ENCODE measurements around the gene MUC15.

MUC15 gene

DNA sequence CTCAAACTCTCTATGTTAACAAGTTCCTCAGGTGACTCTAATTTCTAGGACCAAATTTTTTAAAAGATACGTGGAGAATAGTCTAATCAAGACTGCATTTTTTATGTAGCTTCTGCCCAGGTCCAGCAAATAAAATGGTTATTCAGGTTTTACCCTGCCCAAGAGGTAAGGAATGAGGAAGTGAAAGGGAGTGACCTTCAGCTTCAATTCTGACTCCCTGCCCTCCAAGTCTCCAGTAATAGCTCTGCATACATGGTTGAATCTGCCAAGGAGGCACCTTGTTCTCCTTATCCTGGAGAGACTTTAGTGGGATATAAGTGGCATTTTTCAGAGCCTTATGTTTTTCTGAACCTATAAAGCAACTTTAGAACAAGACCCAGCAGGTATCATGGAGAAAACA is 15.5 kb downstream of the MUC15 start:
- Histone ChIP-seq H3K36me3 (ENCODE audit: insufficient read depth, low read length) (no peaks in the 10 kb centered on the region), H3K27ac (ENCODE audit: low read depth, low read length, poor library complexity, severe bottlenecking) (no peak overlapping the region), H3K79me2 (ENCODE audit: insufficient read depth, low read length) (no peaks in the 10 kb centered on the region), H3K4me3 (ENCODE audit: low read depth, low read length, poor library complexity, severe bottlenecking) (no peak overlapping the region), H3K9me3 (ENCODE audit: low read length) (no peaks in the 10 kb centered on the region), H2AFZ (ENCODE audit: low read length) (no peak overlapping the region), H3K4me2 (ENCODE audit: low read length) (no peak overlapping the region), H3F3A (ENCODE audit: insufficient read depth, low read length) (no peaks in the 10 kb centered on the region), H4K20me1 (ENCODE audit: insufficient read depth, low read length) (no peaks in the 10 kb centered on the region), H3K9me2 (ENCODE audit: low read depth, low read length) (no peaks in the 10 kb centered on the region), H3K9ac (ENCODE audit: low read length) (no peak overlapping the region), H3K4me1 (ENCODE audit: insufficient read depth, low read length, severe bottlenecking) (no peaks in the 10 kb centered on the region), H3K27me3 (ENCODE audit: insufficient read depth, low read length) (no peaks in the 10 kb centered on the region)
- no peak for TF ChIP-seq EZH2 (IDR thresholded peaks at IDR 0.05; ENCODE audit: borderline replicate concordance, low read length)
- TF ChIP-seq, protein P1, sequence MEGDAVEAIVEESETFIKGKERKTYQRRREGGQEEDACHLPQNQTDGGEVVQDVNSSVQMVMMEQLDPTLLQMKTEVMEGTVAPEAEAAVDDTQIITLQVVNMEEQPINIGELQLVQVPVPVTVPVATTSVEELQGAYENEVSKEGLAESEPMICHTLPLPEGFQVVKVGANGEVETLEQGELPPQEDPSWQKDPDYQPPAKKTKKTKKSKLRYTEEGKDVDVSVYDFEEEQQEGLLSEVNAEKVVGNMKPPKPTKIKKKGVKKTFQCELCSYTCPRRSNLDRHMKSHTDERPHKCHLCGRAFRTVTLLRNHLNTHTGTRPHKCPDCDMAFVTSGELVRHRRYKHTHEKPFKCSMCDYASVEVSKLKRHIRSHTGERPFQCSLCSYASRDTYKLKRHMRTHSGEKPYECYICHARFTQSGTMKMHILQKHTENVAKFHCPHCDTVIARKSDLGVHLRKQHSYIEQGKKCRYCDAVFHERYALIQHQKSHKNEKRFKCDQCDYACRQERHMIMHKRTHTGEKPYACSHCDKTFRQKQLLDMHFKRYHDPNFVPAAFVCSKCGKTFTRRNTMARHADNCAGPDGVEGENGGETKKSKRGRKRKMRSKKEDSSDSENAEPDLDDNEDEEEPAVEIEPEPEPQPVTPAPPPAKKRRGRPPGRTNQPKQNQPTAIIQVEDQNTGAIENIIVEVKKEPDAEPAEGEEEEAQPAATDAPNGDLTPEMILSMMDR (IDR thresholded peaks at IDR 0.05; ENCODE audit: low read length): no peak

DNA sequence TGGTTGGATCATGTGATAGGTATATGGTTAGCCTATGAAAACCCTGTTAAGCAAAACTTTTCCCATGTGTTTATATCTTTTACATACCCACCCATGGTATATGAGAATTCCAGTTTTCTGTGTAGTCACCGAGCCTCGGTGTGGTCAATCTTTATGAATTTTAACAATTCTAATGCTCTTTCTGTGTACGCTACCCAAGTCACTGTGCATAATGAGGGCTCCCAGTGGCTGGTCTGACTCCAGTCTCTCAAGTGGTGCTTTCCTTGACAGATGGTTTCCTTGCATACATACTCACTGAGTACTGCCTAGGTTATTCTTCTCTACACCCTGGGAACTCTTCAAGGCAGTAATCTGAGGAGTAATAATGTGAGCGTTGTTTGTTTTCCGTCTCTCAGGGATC is 17.6 kb downstream of the MUC15 start:
- Histone ChIP-seq H4K20me1 (ENCODE audit: insufficient read depth, low read length) (no peaks in the 10 kb centered on the region), H3K27ac (ENCODE audit: low read depth, low read length, poor library complexity, severe bottlenecking) (no peak overlapping the region), H3K9me2 (ENCODE audit: low read depth, low read length) (no peaks in the 10 kb centered on the region), H3K9me3 (ENCODE audit: low read length) (no peaks in the 10 kb centered on the region), H3K36me3 (ENCODE audit: insufficient read depth, low read length) (no peaks in the 10 kb centered on the region), H3K9ac (ENCODE audit: low read length) (no peak overlapping the region), H3K27me3 (ENCODE audit: insufficient read depth, low read length) (no peaks in the 10 kb centered on the region), H3K79me2 (ENCODE audit: insufficient read depth, low read length) (no peaks in the 10 kb centered on the region), H3K4me2 (ENCODE audit: low read length) (no peak overlapping the region), H2AFZ (ENCODE audit: low read length) (no peak overlapping the region), H3K4me1 (ENCODE audit: insufficient read depth, low read length, severe bottlenecking) (no peaks in the 10 kb centered on the region), H3F3A (ENCODE audit: insufficient read depth, low read length) (no peaks in the 10 kb centered on the region), H3K4me3 (ENCODE audit: low read depth, low read length, poor library complexity, severe bottlenecking) (no peak overlapping the region)
- TF ChIP-seq EZH2 (IDR thresholded peaks at IDR 0.05; ENCODE audit: borderline replicate concordance, low read length): no peak
- TF ChIP-seq, protein P1 (IDR thresholded peaks at IDR 0.05; ENCODE audit: low read length): no peak

DNA sequence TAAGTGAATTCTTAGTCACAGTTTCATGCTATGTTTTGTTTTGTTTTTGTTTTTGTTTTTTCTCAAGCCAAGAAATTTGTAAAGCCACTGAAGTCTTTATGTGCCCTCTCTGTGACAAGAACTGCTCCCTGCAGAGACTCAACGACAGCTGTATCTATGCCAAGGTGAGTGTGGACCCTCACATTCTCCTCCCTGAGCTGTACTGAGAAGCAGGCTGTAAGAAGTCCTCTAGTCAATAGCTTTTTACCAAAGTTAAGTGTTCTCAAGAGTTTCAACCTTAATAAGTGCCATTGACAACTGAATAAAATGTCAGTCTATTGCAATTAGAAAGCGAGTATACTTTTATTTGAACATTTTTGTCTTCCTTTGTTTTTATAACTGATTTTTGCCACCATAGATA is 18.9 kb downstream of the MUC15 start:
- TF ChIP-seq EZH2 (IDR thresholded peaks at IDR 0.05; ENCODE audit: borderline replicate concordance, low read length): no peak
- TF ChIP-seq, protein P1 (IDR thresholded peaks at IDR 0.05; ENCODE audit: low read length): no peak
- H3K9me3 ChIP-seq (ENCODE audit: low read length): no peaks in the 10 kb centered on the region
- H3K4me1 ChIP-seq (ENCODE audit: insufficient read depth, low read length, severe bottlenecking): no peaks in the 10 kb centered on the region
- no peak overlapping the region for H2AFZ ChIP-seq (ENCODE audit: low read length)
- H3K9me2 ChIP-seq (ENCODE audit: low read depth, low read length): no peaks in the 10 kb centered on the region
- H3K9ac ChIP-seq (ENCODE audit: low read length): no peak overlapping the region
- H3K4me3 ChIP-seq (ENCODE audit: low read depth, low read length, poor library complexity, severe bottlenecking): no peak overlapping the region
- no peaks in the 10 kb centered on the region for H3F3A ChIP-seq (ENCODE audit: insufficient read depth, low read length)
- H3K27ac ChIP-seq (ENCODE audit: low read depth, low read length, poor library complexity, severe bottlenecking): no peak overlapping the region
- H3K4me2 ChIP-seq (ENCODE audit: low read length): no peak overlapping the region
- H3K36me3 ChIP-seq (ENCODE audit: insufficient read depth, low read length): no peaks in the 10 kb centered on the region
- H3K27me3 ChIP-seq (ENCODE audit: insufficient read depth, low read length): no peaks in the 10 kb centered on the region
- H3K79me2 ChIP-seq (ENCODE audit: insufficient read depth, low read length): no peaks in the 10 kb centered on the region
- H4K20me1 ChIP-seq (ENCODE audit: insufficient read depth, low read length): no peaks in the 10 kb centered on the region
